Lung (tissue), 12 donors: ENCODE data around the gene PRRX2. TPM values are rescaled to one million over a fixed set of nuclear protein-coding genes. Genes with fewer than 3 reads are reported as not detected.

ENCODE experiments used
- ATAC-seq: fragments of 200-7000 bp; cut with Tn5 transposase; one replicate; pipeline ENCODE4 v1.9.1; 2020; ENCODE audit warnings: moderate number of reproducible peaks; ENCODE audit not compliant: insufficient read depth, low FRiP score
- DNase-seq, 3 donors: peaks; one replicate each; pipeline ENCODE4 v3.0.0-alpha.2; 2013 to 2017
- H3K27ac ChIP-seq, 2 donors: one replicate each; pipeline ENCODE4 v1.5.1; 2013; ENCODE audit warnings: mild to moderate bottlenecking in 2 of 2, moderate library complexity in 2 of 2, control low read depth in 1 of 2, inconsistent platforms in 1 of 2, low read depth in 1 of 2, low read length in 1 of 2
- H3K27me3 ChIP-seq, 3 donors: one replicate each; pipeline ENCODE4 v1.5.1; 2013; ENCODE audit warnings: low read length in 2 of 3; ENCODE audit not compliant: control insufficient read depth in 3 of 3, insufficient read depth in 3 of 3
- H3K36me3 ChIP-seq, 4 donors: one replicate each; pipeline ENCODE4 v1.5.1; 2013; ENCODE audit warnings: low read length in 4 of 4, mild to moderate bottlenecking in 1 of 4, moderate library complexity in 1 of 4; ENCODE audit not compliant: control insufficient read depth in 4 of 4, insufficient read depth in 4 of 4
- H3K4me1 ChIP-seq, 5 donors: one replicate each; pipeline ENCODE4 v1.5.1; 2013; ENCODE audit warnings: low read length in 5 of 5, mild to moderate bottlenecking in 2 of 5, moderate library complexity in 1 of 5; ENCODE audit not compliant: control insufficient read depth in 5 of 5, insufficient read depth in 5 of 5
- H3K4me3 ChIP-seq: one replicate; pipeline ENCODE4 v1.5.1; 2013; ENCODE audit warnings: mild to moderate bottlenecking, control low read depth, moderate library complexity
- H3K9ac ChIP-seq, 2 donors: one replicate each; pipeline ENCODE4 v1.5.1; 2013; ENCODE audit warnings: low read length in 2 of 2, control low read depth in 1 of 2; ENCODE audit not compliant: insufficient read depth in 1 of 2
- H3K9me3 ChIP-seq, 4 donors: one replicate each; pipeline ENCODE4 v1.5.1; 2013; ENCODE audit warnings: low read length in 3 of 4, mild to moderate bottlenecking in 1 of 4, moderate library complexity in 1 of 4; ENCODE audit not compliant: control insufficient read depth in 4 of 4, insufficient read depth in 3 of 4
- WGBS, 2 donors: extraction: QIAGEN DNeasy Blood & Tissue Kit; methylation state at CpG; one replicate each; pipeline ENCODE4 v1.1.7; 2013; 5-methylcytosine and 5-hydroxymethylcytosine counted together
- polyA plus RNA-seq, 2 donors: library from polyadenylated mRNA; stranded (reverse); fragments of 200-250 nt; gene quantifications; one replicate each; pipeline ENCODE4 v1.2.1, GENCODE V29; 2013
- total RNA-seq, 2 donors: library from RNA; depleted of rRNA in 1 of 2; stranded (reverse); fragments of >200 nt in 1 of 2; gene quantifications; one replicate each; pipeline ENCODE4 v1.2.1, GENCODE V29; 2014 to 2021
- TF ChIP-seq, protein P1 (sequence below): IDR thresholded peaks from 2 replicates; pipeline ENCODE4 v1.5.1; 2012; ENCODE audit warnings: mild to moderate bottlenecking; ENCODE audit errors: control extremely low read depth, extremely low read depth
- donor health status: control.
- donor health status: control.
- donor health status: Bipolar disorder and iron deficiency.
- donor health status: healthy.
- donor health status: DM: yes; HTN: yes; CAD: no.

The PRRX2 gene
- total and polyA plus RNA-seq, 4 donors: 2.2 to 3.8 (median 3.5) TPM

- 89 to 92% methylated on average over 10 of the region's 10 CpGs for WGBS, 2 donors
- no peak overlapping the region for H3K4me3 ChIP-seq
- no peak for DNase-seq
- H3K27ac ChIP-seq: no peak overlapping the region
- no peaks in the 10 kb centered on the region for H3K36me3 ChIP-seq
- TF ChIP-seq, protein P1, sequence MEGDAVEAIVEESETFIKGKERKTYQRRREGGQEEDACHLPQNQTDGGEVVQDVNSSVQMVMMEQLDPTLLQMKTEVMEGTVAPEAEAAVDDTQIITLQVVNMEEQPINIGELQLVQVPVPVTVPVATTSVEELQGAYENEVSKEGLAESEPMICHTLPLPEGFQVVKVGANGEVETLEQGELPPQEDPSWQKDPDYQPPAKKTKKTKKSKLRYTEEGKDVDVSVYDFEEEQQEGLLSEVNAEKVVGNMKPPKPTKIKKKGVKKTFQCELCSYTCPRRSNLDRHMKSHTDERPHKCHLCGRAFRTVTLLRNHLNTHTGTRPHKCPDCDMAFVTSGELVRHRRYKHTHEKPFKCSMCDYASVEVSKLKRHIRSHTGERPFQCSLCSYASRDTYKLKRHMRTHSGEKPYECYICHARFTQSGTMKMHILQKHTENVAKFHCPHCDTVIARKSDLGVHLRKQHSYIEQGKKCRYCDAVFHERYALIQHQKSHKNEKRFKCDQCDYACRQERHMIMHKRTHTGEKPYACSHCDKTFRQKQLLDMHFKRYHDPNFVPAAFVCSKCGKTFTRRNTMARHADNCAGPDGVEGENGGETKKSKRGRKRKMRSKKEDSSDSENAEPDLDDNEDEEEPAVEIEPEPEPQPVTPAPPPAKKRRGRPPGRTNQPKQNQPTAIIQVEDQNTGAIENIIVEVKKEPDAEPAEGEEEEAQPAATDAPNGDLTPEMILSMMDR: no peak
- ATAC-seq: no peak
- H3K4me1 ChIP-seq: peaks cover 0 to 17% (median 3%) of the 10 kb centered on the region in 5 donors
- H3K27me3 ChIP-seq: no peaks in the 10 kb centered on the region
- H3K9ac ChIP-seq: no peak overlapping the region
- no peaks in the 10 kb centered on the region for H3K9me3 ChIP-seq
Measured at GRCh38 chr9:129650680-129651235, 14.7 kb upstream of the PRRX2 start.

GRCh38 chr9:129653823-129654553, 11.5 kb upstream of the PRRX2 start:
- Histone ChIP-seq H3K4me3 (no peak overlapping the region), H3K36me3 (no peaks in the 10 kb centered on the region), H3K9me3 (no peaks in the 10 kb centered on the region), H3K27ac (no peak overlapping the region), H3K4me1 (peaks cover 0 to 14% (median 0%) of the 10 kb centered on the region in 5 donors), H3K27me3 (no peaks in the 10 kb centered on the region), H3K9ac (peak overlapping the region in 1 of 2 donors; percentile 23)
- WGBS, 2 donors: 52 to 66% methylated on average over 19 of the region's 19 CpGs
- ATAC-seq (no peak), DNase-seq (peak in 2 of 3 donors; percentile 53 to 64)
- TF ChIP-seq, protein P1: no peak

- Histone ChIP-seq H3K27me3 (peaks cover 0 to 4% (median 0%) of the 10 kb centered on the region in 3 donors), H3K4me1 (peaks cover 0 to 14% (median 0%) of the 10 kb centered on the region in 5 donors), H3K9me3 (no peaks in the 10 kb centered on the region), H3K27ac (no peak overlapping the region), H3K9ac (no peak overlapping the region), H3K4me3 (no peak overlapping the region), H3K36me3 (no peaks in the 10 kb centered on the region)
- ATAC-seq (no peak), DNase-seq (no peak)
- 50 to 59% methylated on average over 20 of the region's 20 CpGs for WGBS, 2 donors
- TF ChIP-seq, protein P1: no peak
Measured at GRCh38 chr9:129654554-129655040, 10.8 kb upstream of the PRRX2 start.
